Suppressor macrophage (primary cell): ENCODE data around the gene RPL12.

ENCODE experiments used
- DNase-seq, 4 experiments: peaks; one replicate each; pipeline ENCODE4 v3.0.0-alpha.2; 2020 to 2022

Gene RPL12

GRCh38 chr9:127438394-127438793 lies 12.8 kb downstream of the RPL12 start:
- no peak for DNase-seq

DNA sequence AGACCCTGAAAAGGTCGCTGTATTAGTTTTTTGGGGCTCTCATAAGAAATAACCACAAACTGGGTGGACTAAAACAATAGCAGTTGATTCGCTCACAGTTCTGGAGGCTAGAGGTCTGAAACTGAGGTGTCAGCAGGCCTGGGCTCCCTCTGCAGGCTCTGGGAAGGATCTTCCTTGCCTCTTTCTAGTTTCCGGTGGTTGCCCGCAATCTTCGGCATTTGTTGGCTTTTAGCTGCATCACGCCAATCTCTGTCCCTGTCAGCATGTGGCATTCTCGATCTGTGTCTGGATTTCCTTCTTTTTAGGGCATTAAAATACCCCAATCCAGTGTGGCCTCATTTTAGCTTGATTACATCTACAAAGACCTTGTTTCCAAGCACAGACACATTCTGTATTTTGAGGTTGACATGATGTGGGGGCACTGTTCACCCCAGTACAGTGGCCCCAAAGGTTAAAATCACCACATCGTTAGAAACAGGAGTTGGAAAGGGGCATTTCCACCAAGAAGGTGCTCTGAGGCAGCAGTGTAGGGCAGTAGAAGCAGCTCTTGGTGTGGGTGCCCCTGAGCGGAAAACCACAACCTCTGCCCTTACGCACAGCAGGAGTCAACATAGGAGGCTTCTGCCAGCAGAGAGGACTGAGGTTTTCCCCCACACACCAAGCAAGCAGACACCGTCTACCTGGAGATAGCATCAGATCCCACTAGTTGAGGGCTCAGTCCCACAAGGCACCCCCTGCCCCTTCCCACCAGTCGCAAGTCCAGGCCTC lies 13.5 kb downstream of the RPL12 start:
- peak in 1 of 4 experiments; percentile 27 for DNase-seq

DNA sequence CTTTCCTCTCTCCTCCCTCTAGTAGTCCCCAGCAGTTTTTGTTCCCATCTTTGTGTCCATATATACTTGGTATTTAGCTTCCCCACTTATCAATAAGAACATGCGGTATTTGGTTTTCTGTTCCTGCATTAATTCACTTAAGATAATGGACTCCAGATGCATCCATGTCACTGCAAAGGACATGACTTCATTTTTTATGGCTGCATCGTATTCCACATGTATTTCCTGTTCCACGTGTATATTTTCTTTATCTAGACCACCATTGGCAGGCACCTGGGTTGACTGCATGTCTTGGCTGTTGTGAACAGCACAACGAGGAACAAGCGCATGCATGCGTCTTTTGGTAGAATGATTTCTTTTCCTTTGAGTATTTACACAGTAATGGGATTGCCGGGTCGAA lies 20.8 kb downstream of the RPL12 start:
- DNase-seq, result no peak

- no peak for DNase-seq
These were observed 22.9 kb downstream of the RPL12 start for GRCh38 chr9:127428348-127428747.

GRCh38 chr9:127426756-127427155 lies 24.4 kb downstream of the RPL12 start:
- no peak for DNase-seq

GRCh38 chr9:127424676-127424999 lies 26.6 kb downstream of the RPL12 start:
- DNase-seq, result no peak

DNA sequence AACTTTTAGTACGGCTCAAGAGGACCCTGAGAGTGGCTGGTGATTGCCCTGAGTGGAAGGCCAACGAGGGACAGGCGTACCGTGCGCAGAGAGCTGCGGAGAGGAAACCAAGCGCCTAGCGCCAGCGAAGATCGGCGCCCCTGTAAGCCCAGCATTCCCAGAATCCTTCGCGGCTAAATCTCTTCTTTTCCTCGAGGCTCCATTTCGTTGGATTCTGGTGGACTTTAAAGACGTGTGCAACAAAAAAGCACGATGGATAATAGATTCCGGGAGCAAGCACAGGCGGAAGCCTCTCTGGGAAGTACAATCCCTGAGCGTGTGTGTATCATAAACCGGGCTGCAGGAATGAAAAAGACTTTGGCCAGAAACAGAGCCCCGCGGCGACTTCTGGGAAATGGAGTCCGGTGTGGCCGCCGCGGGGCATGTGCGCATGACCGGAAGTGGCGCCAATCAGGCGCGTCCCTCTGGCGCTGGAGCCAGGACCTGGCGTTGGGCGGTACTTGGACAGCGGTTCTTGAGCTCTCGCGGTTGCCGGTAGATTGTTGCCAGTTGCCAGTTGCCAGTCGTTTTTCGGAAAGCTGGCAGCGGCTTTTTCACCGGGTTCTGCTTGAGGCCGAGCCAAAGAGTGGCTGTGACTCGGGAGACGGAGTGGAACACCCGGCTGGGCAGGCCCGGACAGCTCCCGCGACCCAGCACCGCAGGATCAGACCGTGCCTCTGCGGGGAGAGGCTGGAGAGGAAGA lies 27.1 kb downstream of the RPL12 start, which contains the start of gene ZNF79:
Gene ZNF79, plus strand, starts transcription at position 449 of the 742 bp plus-strand sequence. CDS start 406 bp downstream, outside the sequence.
- DNase-seq, result peak; percentile 92 to 96 (median 96)

- peak in 2 of 4 experiments; percentile 32 to 40 for DNase-seq
These were observed 27.7 kb downstream of the RPL12 start for GRCh38 chr9:127423476-127423933.

DNA sequence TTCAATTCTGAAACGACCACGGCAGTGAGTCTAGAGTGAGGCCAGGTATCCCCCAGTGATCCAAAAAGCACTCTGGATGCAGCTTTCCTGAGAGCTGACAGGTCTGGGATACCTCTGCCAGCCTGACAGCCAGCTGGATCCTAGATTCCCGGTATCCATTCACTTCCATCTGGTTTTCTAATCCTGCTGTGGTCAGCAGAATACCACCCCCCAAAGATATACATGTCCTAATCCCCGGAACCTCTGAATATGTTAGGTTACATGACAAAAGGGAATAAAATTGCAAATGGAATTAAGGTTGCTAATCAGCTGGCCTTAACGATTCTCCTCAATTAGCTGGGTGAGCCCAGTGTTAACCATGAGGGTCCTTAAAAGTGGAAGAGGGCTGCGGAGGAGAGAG lies 28.4 kb downstream of the RPL12 start:
- DNase-seq, result no peak

- DNase-seq, result peak in 3 of 4 experiments; percentile 22 to 41 (median 24)
These were observed 28.9 kb downstream of the RPL12 start for GRCh38 chr9:127422133-127422782.

DNA sequence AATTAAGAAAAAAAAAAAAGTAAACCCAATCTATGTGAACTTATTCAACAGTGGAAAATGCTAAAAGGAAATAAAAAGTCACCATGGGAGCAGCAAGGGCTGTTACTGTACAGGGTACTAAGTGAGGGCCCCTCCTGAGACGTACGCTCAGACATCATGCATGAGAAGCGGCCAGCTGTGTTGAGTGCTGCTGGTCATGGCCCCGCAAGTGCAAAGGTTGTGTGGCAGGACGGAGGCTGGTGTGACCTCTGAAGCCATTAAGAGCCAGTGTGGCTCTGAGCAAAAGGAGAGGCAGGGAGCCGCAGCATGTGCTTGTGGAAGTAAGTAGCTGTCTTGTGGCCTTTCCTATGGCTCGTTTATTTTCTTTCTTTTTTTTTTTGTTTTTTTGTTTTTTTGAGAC lies 30.1 kb downstream of the RPL12 start:
- no peak for DNase-seq

GRCh38 chr9:127419348-127419747 lies 31.9 kb downstream of the RPL12 start:
- DNase-seq, result peak; percentile 41 to 72 (median 66)

- DNase-seq, result peak; percentile 39 to 74 (median 55)
These were observed 33.2 kb downstream of the RPL12 start for GRCh38 chr9:127418037-127418471.

GRCh38 chr9:127417131-127418036 lies 33.8 kb downstream of the RPL12 start:
- peak in 2 of 4 experiments; percentile 32 for DNase-seq

DNA sequence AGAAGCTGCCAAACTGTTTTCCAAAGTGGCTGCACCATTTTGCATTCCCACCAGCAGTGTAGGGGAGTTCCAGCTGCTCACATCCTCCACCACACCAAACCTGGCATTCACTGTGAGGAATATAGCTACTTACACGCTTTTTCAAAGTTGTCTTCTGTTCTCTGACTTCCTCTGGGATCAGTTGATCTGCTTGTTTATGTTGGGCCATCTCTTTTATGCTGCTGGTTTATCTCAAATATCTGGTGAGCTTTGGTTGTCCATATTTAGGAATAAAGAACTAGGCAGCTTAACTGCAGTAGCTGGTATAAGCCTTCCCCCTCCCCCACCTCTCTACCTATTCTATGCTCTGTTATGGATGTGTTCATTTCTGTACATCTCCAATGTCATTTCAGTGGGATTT lies 35.5 kb downstream of the RPL12 start:
- no peak for DNase-seq

GRCh38 chr9:127415141-127415540 lies 36.1 kb downstream of the RPL12 start:
- no peak for DNase-seq

- peak; percentile 42 to 85 (median 68) for DNase-seq
These were observed 40.1 kb downstream of the RPL12 start for GRCh38 chr9:127411122-127411521.

- DNase-seq, result no peak
These were observed 43.7 kb downstream of the RPL12 start for GRCh38 chr9:127407492-127407843.

DNA sequence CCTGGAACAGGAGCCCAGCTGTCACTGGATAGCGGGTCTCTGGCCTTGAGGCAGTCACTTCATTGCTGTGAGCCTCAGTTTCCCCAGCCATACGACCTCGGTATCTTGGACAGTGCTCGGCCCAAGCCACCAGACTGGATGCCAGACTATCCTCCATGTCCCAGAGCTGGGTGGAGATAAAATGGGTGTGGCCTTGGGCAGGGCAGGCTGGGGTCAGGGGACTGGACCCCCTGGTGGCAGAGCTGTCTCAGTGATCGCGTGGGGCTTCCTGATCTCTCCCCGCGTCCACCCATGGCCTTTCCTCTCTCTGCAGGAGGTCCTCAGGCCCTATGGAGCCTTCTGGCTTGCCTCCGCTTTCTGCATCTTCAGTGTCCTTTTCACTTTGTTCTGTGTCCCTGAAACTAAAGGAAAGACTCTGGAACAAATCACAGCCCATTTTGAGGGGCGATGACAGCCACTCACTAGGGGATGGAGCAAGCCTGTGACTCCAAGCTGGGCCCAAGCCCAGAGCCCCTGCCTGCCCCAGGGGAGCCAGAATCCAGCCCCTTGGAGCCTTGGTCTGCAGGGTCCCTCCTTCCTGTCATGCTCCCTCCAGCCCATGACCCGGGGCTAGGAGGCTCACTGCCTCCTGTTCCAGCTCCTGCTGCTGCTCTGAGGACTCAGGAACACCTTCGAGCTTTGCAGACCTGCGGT lies 44.3 kb downstream of the RPL12 start:
- no peak for DNase-seq

- DNase-seq, result no peak
These were observed 45.7 kb downstream of the RPL12 start for GRCh38 chr9:127405344-127406125.

DNA sequence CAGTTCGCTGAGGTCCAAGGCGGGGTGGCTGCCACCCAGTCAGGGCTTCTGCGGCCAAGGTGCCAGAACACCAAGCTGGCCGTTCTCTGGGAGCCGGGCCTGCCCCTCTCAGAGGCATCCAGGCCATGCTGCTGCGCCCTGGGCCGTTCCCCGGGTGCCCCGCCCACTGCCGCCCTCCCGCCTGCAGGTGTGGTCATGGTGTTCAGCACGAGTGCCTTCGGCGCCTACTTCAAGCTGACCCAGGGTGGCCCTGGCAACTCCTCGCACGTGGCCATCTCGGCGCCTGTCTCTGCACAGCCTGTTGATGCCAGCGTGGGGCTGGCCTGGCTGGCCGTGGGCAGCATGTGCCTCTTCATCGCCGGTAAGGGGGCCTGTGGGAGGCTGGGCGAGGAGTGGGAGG lies 46.6 kb downstream of the RPL12 start:
- no peak for DNase-seq
